ENCODE data around the gene MDC1. TPM values are rescaled to one million over a fixed set of nuclear protein-coding genes. Genes with fewer than 3 reads are reported as not detected.
A peak's percentile ranks its signal among the peaks of the same experiment; 100 is the strongest.

The MDC1 gene
- total and polyA plus RNA-seq, 2 of the 13 experiments (the other 11 are each of a cell fraction or from before 2014, with no cell fraction given), result 8.4 to 14.0 TPM

DNA sequence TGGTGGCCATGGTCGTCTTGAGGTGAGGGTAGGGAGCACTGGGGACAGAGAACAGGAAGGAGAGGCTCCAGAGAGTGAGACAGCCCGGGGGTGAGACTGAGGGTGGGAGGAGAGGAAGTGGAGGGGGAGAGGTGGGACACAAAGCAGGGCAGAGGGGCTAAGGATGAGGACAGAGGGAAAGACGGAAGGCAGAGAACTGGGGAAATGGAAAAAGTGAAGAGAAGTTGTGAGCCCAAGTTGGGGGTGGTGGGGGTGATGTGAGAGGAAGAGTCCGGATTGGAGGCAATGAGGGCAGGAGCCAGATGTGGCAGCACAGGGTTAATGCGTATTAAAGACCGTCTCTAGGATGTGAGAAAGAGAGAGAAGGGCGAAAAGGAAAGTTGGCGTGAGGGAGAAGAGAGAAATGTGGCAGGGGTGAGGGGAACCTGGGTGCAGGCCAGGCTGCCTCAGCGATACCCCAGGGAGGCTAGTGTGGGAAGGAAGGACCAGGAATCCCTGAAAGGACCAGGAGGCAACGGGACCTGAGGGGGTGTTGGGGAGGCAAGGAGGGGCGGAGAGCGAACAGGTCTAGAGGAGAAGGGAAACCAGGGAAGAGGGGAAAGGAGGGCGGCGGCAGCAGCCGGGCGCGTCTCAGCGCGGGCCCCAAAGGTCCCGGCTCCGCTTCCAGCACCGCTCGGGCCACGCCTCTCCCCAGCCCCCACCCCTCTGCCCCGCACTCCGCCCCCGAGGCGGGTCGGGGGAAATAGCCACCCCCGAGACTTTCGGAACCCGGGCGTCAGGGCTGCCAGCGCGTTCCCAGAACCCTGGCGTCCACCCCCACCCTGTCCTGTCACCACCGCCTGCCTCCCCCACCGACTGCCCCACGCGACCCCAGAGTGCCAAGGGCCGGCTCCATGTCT is 30.8 kb downstream of the MDC1 start, which contains the start of gene PPP1R18 (continued):
- TF ChIP-seq, protein P1, sequence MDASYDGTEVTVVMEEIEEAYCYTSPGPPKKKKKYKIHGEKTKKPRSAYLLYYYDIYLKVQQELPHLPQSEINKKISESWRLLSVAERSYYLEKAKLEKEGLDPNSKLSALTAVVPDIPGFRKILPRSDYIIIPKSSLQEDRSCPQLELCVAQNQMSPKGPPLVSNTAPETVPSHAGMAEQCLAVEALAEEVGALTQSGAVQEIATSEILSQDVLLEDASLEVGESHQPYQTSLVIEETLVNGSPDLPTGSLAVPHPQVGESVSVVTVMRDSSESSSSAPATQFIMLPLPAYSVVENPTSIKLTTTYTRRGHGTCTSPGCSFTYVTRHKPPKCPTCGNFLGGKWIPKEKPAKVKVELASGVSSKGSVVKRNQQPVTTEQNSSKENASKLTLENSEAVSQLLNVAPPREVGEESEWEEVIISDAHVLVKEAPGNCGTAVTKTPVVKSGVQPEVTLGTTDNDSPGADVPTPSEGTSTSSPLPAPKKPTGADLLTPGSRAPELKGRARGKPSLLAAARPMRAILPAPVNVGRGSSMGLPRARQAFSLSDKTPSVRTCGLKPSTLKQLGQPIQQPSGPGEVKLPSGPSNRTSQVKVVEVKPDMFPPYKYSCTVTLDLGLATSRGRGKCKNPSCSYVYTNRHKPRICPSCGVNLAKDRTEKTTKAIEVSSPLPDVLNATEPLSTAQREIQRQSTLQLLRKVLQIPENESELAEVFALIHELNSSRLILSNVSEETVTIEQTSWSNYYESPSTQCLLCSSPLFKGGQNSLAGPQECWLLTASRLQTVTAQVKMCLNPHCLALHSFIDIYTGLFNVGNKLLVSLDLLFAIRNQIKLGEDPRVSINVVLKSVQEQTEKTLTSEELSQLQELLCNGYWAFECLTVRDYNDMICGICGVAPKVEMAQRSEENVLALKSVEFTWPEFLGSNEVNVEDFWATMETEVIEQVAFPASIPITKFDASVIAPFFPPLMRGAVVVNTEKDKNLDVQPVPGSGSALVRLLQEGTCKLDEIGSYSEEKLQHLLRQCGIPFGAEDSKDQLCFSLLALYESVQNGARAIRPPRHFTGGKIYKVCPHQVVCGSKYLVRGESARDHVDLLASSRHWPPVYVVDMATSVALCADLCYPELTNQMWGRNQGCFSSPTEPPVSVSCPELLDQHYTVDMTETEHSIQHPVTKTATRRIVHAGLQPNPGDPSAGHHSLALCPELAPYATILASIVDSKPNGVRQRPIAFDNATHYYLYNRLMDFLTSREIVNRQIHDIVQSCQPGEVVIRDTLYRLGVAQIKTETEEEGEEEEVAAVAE (CRISPR knock-in tag; IDR thresholded peaks at IDR 0.05; ENCODE audit: borderline replicate concordance), result no peak
- TF ChIP-seq ZNF556 (CRISPR knock-in tag; IDR thresholded peaks at IDR 0.05; ENCODE audit: borderline replicate concordance) (0 out of 2 replicates have a peak, but pooled peaks have one; percentile 67), NR1H2 (CRISPR knock-in tag; IDR thresholded peaks at IDR 0.05; ENCODE audit: borderline replicate concordance, low read depth) (no peak), EED (CRISPR knock-in tag; IDR thresholded peaks at IDR 0.05) (0 out of 2 replicates have a peak, but pooled peaks have one; percentile 59), ZNF790 (CRISPR knock-in tag; IDR thresholded peaks at IDR 0.05; ENCODE audit: borderline replicate concordance) (no peak), MYNN (CRISPR knock-in tag; IDR thresholded peaks at IDR 0.05; ENCODE audit: low read depth) (no peak), ZNF276 (CRISPR knock-in tag; IDR thresholded peaks at IDR 0.05; ENCODE audit: low read depth) (no peak), ARID2 (CRISPR knock-in tag; IDR thresholded peaks at IDR 0.05; ENCODE audit: borderline replicate concordance) (no peak), ONECUT2 (CRISPR knock-in tag; IDR thresholded peaks at IDR 0.05) (no peak), MXD1 (CRISPR knock-in tag; IDR thresholded peaks at IDR 0.05) (no peak; the same call in 1 of the 2 replicates), ZNF251 (CRISPR knock-in tag; IDR thresholded peaks at IDR 0.05) (no peak), ZNF337 (CRISPR knock-in tag; IDR thresholded peaks at IDR 0.05; ENCODE audit: borderline replicate concordance, low read depth) (no peak), RFX1 (IDR thresholded peaks at IDR 0.05) (no peak), ZNF281 (CRISPR knock-in tag; IDR thresholded peaks at IDR 0.05; ENCODE audit: borderline replicate concordance) (no peak), MLXIP (CRISPR knock-in tag; IDR thresholded peaks at IDR 0.05; ENCODE audit: borderline replicate concordance) (no peak)

Measured in HepG2 (cell line).